Hepatocyte (in vitro differentiated cells): ENCODE results near the gene CYBA. TPM values are rescaled to one million over a fixed set of nuclear protein-coding genes. Genes with fewer than 3 reads are reported as not detected.

Source experiments
- DNase-seq: peaks from one replicate; pipeline ENCODE4 v3.0.0-alpha.2; 2016; ENCODE audit warnings: low spot score
- H2AFZ ChIP-seq: fragments of 200-600 bp; sonication (generic); 2 replicates; pipeline ENCODE4 v1.6.0; 2016; ENCODE audit warnings: antibody characterized with exemption, mild to moderate bottlenecking
- H3K27ac ChIP-seq: fragments of 200-600 bp; sonication (generic); 2 replicates; pipeline ENCODE4 v1.5.1; 2016; ENCODE audit warnings: mild to moderate bottlenecking
- H3K27me3 ChIP-seq: fragments of 200-600 bp; sonication (generic); 2 replicates; pipeline ENCODE4 v1.6.1; 2016
- H3K36me3 ChIP-seq: fragments of 200-600 bp; sonication (generic); replicated peaks from 2 replicates; pipeline ENCODE4 v1.5.1; 2016; ENCODE audit warnings: low read depth; ENCODE audit not compliant: insufficient read depth
- H3K4me1 ChIP-seq: fragments of 200-600 bp; sonication (generic); 2 replicates; pipeline ENCODE4 v1.5.1; 2016; ENCODE audit warnings: mild to moderate bottlenecking, moderate library complexity; ENCODE audit not compliant: insufficient read depth
- H3K4me2 ChIP-seq: fragments of 200-600 bp; sonication (generic); 2 replicates; pipeline ENCODE4 v1.6.0; 2016
- H3K4me3 ChIP-seq: fragments of 200-600 bp; sonication (generic); 2 replicates; pipeline ENCODE4 v1.5.1; 2016; ENCODE audit warnings: mild to moderate bottlenecking
- H3K79me2 ChIP-seq: fragments of 200-600 bp; sonication (generic); 2 replicates; pipeline ENCODE4 v1.6.0; 2017; ENCODE audit warnings: mild to moderate bottlenecking
- H3K9me2 ChIP-seq: fragments of 200-600 bp; sonication (generic); replicated peaks from 2 replicates; pipeline ENCODE4 v1.6.0; 2017; ENCODE audit warnings: mild to moderate bottlenecking; ENCODE audit not compliant: insufficient read depth
- H3K9me3 ChIP-seq: fragments of 200-600 bp; sonication (generic); 2 replicates; pipeline ENCODE4 v1.5.1; 2016; ENCODE audit warnings: low read depth, mild to moderate bottlenecking
- H4K20me1 ChIP-seq: fragments of 200-600 bp; sonication (generic); 2 replicates; pipeline ENCODE4 v1.6.0; 2016; ENCODE audit warnings: mild to moderate bottlenecking; ENCODE audit not compliant: insufficient read depth, poor library complexity, severe bottlenecking
- EZH2 ChIP-seq: fragments of 200-600 bp; sonication (generic); IDR thresholded peaks from 2 replicates; pipeline ENCODE4 v1.6.1; 2016; ENCODE audit warnings: antibody characterized with exemption, mild to moderate bottlenecking, borderline replicate concordance
- EZH2phosphoT487 ChIP-seq: fragments of 200-600 bp; sonication (generic); IDR thresholded peaks from one replicate; pipeline ENCODE4 v1.6.1; 2018; ENCODE audit warnings: antibody characterized with exemption, mild to moderate bottlenecking, low read depth, moderate library complexity; ENCODE audit not compliant: unreplicated experiment, severe bottlenecking
- WGBS: methylation state at CpG from one replicate; pipeline ENCODE4 v1.1.6; 2016; ENCODE audit warnings: low lambda C conversion rate; ENCODE audit errors: missing lambda C conversion rate; 5-methylcytosine and 5-hydroxymethylcytosine counted together
- polyA plus RNA-seq: library from polyadenylated mRNA; unstranded; fragments of >200 nt; fragmentation: Nextera tagmentation; extraction: Ambion mirVana; gene quantifications from 2 replicates; pipeline ENCODE4 v1.2.1, GENCODE V29; 2016
- total RNA-seq: library from RNA; depleted of rRNA; stranded (reverse); fragments of >200 nt; gene quantifications from 2 replicates; pipeline ENCODE4 v1.2.3, GENCODE V29; 2014
- TF ChIP-seq, protein P1 (sequence below): fragments of 200-600 bp; sonication (generic); IDR thresholded peaks from 2 replicates; pipeline ENCODE4 v1.5.1; 2016; ENCODE audit warnings: antibody characterized with exemption, mild to moderate bottlenecking; ENCODE audit not compliant: poor library complexity

CYBA gene
- total and polyA plus RNA-seq, 2 experiments from 2014 or later, result 196 to 419 TPM

DNA sequence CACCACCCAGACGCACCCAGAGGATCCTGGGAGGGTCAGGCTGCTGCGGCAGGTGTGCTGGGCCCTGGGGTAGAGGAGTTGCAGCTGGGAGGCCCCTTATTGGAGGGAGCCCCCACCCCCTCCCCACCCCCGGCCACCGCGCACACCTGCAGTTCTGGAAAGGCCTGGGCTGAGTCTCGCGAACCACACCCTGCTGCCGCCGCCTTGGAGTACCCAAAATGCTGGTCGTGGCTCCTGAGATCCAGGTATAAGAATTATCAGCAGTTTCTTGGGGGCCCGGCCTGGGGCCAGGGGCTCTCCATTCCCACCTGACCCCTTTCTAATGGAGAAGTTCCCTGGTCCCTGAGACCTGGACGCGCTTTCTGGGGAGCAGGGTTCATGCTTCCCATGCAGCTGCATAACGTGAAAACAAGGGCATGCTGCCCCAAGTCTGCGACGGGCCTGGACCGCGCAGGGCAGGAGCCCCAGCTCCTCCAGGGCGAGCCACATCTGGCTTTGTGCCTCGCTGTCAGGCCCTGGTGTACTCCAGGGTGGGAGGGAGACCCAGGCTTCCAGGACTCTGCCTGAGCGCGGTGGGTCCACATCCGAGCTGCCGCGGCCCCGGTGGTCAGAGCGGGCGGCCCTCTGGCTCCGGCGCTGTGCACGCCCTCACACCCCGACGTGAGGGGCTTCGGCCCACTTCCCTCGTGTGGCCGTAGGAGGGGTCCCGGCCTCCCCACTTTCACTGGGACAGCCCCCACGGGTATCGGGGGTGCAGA is 42.7 kb upstream of the CYBA start:
- no peaks in the 10 kb centered on the region for H3K9me2 ChIP-seq
- no peak overlapping the region for H3K4me2 ChIP-seq
- WGBS, result 91% methylated on average over 39 of the region's 39 CpGs
- H3K27ac ChIP-seq, result no peak overlapping the region
- no peak overlapping the region for H2AFZ ChIP-seq
- no peaks in the 10 kb centered on the region for H3K79me2 ChIP-seq
- no peak for DNase-seq
- no peak overlapping the region for H3K4me3 ChIP-seq
- H3K4me1 ChIP-seq, result peaks cover under 1% of the 10 kb centered on the region
- no peaks in the 10 kb centered on the region for H3K36me3 ChIP-seq
- no peaks in the 10 kb centered on the region for H3K27me3 ChIP-seq
- H3K9me3 ChIP-seq, result no peaks in the 10 kb centered on the region
- no peaks in the 10 kb centered on the region for H4K20me1 ChIP-seq
- TF ChIP-seq EZH2phosphoT487 (no peak), EZH2 (no peak)
- TF ChIP-seq, protein P1, sequence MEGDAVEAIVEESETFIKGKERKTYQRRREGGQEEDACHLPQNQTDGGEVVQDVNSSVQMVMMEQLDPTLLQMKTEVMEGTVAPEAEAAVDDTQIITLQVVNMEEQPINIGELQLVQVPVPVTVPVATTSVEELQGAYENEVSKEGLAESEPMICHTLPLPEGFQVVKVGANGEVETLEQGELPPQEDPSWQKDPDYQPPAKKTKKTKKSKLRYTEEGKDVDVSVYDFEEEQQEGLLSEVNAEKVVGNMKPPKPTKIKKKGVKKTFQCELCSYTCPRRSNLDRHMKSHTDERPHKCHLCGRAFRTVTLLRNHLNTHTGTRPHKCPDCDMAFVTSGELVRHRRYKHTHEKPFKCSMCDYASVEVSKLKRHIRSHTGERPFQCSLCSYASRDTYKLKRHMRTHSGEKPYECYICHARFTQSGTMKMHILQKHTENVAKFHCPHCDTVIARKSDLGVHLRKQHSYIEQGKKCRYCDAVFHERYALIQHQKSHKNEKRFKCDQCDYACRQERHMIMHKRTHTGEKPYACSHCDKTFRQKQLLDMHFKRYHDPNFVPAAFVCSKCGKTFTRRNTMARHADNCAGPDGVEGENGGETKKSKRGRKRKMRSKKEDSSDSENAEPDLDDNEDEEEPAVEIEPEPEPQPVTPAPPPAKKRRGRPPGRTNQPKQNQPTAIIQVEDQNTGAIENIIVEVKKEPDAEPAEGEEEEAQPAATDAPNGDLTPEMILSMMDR, result no peak

DNA sequence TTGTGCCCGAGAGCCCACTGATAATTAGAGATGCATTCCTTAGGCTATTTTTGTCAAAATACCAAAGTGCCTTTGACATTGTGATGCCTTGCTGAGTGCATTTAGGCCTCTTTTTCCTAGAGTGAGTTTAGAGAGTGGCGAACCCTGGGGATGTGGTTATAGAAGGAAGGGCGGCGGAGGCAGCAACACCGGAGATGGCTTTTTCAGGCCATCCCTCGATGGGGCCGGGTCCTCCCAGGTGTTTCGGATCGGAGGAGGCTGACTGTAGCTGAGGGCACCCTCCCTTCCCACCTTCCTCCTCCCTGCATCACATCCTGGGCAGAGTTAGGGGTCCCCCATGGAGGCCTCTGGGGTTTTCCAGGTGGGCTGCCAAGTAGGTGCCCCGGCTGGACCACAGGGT is 42.0 kb upstream of the CYBA start:
- no peak overlapping the region for H3K4me2 ChIP-seq
- no peaks in the 10 kb centered on the region for H3K79me2 ChIP-seq
- H3K27ac ChIP-seq, result no peak overlapping the region
- no peak overlapping the region for H2AFZ ChIP-seq
- no peak for DNase-seq
- no peaks in the 10 kb centered on the region for H3K36me3 ChIP-seq
- peaks cover 7% of the 10 kb centered on the region for H3K4me1 ChIP-seq
- TF ChIP-seq EZH2phosphoT487 (no peak), EZH2 (no peak)
- TF ChIP-seq, protein P1, result no peak
- H3K4me3 ChIP-seq, result no peak overlapping the region
- H3K9me2 ChIP-seq, result no peaks in the 10 kb centered on the region
- H3K27me3 ChIP-seq, result no peaks in the 10 kb centered on the region
- H3K9me3 ChIP-seq, result no peaks in the 10 kb centered on the region
- no peaks in the 10 kb centered on the region for H4K20me1 ChIP-seq
- WGBS, result 76% methylated on average over 10 of the region's 10 CpGs

GRCh38 chr16:88691924-88692560 is 41.2 kb upstream of the CYBA start:
- TF ChIP-seq EZH2phosphoT487 (no peak), EZH2 (no peak)
- TF ChIP-seq, protein P1, result no peak
- H2AFZ ChIP-seq, result no peak overlapping the region
- H3K4me1 ChIP-seq, result peaks cover 15% of the 10 kb centered on the region
- no peaks in the 10 kb centered on the region for H3K36me3 ChIP-seq
- H3K4me3 ChIP-seq, result no peak overlapping the region
- no peaks in the 10 kb centered on the region for H3K9me3 ChIP-seq
- H3K79me2 ChIP-seq, result no peaks in the 10 kb centered on the region
- no peaks in the 10 kb centered on the region for H3K9me2 ChIP-seq
- H3K27ac ChIP-seq, result no peak overlapping the region
- H3K27me3 ChIP-seq, result no peaks in the 10 kb centered on the region
- no peak overlapping the region for H3K4me2 ChIP-seq
- DNase-seq, result no peak
- no peaks in the 10 kb centered on the region for H4K20me1 ChIP-seq
- WGBS, result 94% methylated on average over 25 of the region's 26 CpGs
